Testis (tissue), 3 donors: ENCODE results near the gene ZRANB3. TPM values are rescaled to one million over a fixed set of nuclear protein-coding genes. Genes with fewer than 3 reads are reported as not detected.
"Not testable (repeated sequence)": the region's sequence is repeated elsewhere in the genome, so short reads cannot be mapped to it uniquely, and the experiment has no call there.

Source experiments
- DNase-seq: peaks from one replicate; pipeline ENCODE4 v3.0.0-alpha.2; 2019
- H3K27ac ChIP-seq, 2 donors: fragments of 200-600 bp; sonication (generic); one replicate each; pipeline ENCODE4 v1.5.1; 2019
- H3K27me3 ChIP-seq: fragments of 200-600 bp; sonication (generic); one replicate; pipeline ENCODE4 v1.5.1; 2019
- H3K36me3 ChIP-seq: fragments of 200-600 bp; sonication (generic); one replicate; pipeline ENCODE4 v1.5.1; 2017; ENCODE audit warnings: low read depth; ENCODE audit errors: missing control alignments
- H3K4me1 ChIP-seq: fragments of 200-600 bp; sonication (generic); one replicate; pipeline ENCODE4 v1.5.1; 2019
- H3K4me3 ChIP-seq, 2 donors: fragments of 200-600 bp; sonication (generic); one replicate each; pipeline ENCODE4 v1.5.1; 2017 to 2019
- H3K9me3 ChIP-seq: fragments of 200-600 bp; sonication (generic); one replicate; pipeline ENCODE4 v1.5.1; 2017
- CTCF ChIP-seq, 3 experiments: fragments of 450-650 bp in 2 of 3; fragments of 200-600 bp in 1 of 3; sonication (generic) in 1 of 3; IDR thresholded peaks; one replicate each; pipeline ENCODE4 v1.5.1; 2016 to 2019; ENCODE audit warnings: antibody characterized with exemption in 3 of 3, mild to moderate bottlenecking in 2 of 3, moderate library complexity in 1 of 3
- POLR2A ChIP-seq: fragments of 450-650 bp; IDR thresholded peaks from one replicate; pipeline ENCODE4 v1.6.1; 2017; ENCODE audit warnings: antibody characterized with exemption, mild to moderate bottlenecking, moderate library complexity
- WGBS, 2 donors: methylation state at CpG; one replicate each; pipeline ENCODE4 v1.1.5; 2018; 5-methylcytosine and 5-hydroxymethylcytosine counted together
- intact Hi-C: fragments of 100-400 bp; cut with DNase I; formaldehyde crosslinking; loops from one replicate; pipeline ENCODE4 v1.15.1; 2023; ENCODE audit warnings: low total_unique reads
- polyA plus RNA-seq: library from polyadenylated mRNA; stranded (reverse); fragments of 350-450 nt; fragmentation: Illumina TruSeq; extraction: RNeasy Lipid Tissue Mini Kit (QIAGEN cat#74804); gene quantifications from one replicate; pipeline ENCODE4 v1.2.3, GENCODE V29; 2014; ENCODE audit warnings: low read depth, low replicate concordance; ENCODE audit not compliant: insufficient read depth
- total RNA-seq, 2 donors: library from RNA; depleted of rRNA; stranded (reverse); fragments of >200 nt; gene quantifications; one replicate each; pipeline ENCODE4 v1.2.3, GENCODE V29; 2016

Gene ZRANB3
- total and polyA plus RNA-seq, 3 donors from 2014 or later: 8.6 to 28.8 (median 19.3) TPM

GRCh38 chr2:135454608-135455007 is 76.4 kb downstream of the ZRANB3 start:
- TF ChIP-seq POLR2A (no peak), CTCF (IDR thresholded peaks at IDR 0.05) (no peak)
- Histone ChIP-seq H3K9me3 (no peaks in the 10 kb centered on the region), H3K36me3 (no peaks in the 10 kb centered on the region), H3K4me1 (no peaks in the 10 kb centered on the region), H3K27me3 (no peaks in the 10 kb centered on the region), H3K27ac (no peak overlapping the region), H3K4me3 (no peak overlapping the region)
- intact Hi-C loops: no loop called here
- 91 to 100% methylated on average over 1 of the region's 1 CpG for WGBS, 2 donors
- DNase-seq: no peak

DNA sequence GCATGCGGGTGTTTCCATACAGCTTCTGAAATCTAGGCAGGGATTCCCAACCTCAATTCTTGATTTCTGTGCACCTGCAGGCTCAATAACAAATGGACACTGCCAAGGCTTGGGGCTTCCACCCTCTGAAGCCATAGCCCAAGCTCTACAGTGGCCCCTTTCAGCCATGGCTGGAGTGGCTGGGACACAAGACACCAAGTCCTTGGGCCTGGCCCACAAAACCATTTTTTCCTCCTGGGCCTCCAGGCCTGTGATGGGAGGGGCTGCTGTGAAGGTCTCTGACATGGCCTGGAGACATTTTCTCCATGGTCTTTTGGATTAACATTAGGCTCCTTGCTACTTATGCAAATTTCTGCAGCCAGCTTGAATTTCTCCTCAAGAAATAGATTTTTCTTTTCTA is 78.0 kb downstream of the ZRANB3 start:
- H3K36me3 ChIP-seq, H3K27ac ChIP-seq, H3K4me1 ChIP-seq, intact Hi-C loops, H3K9me3 ChIP-seq, DNase-seq, H3K4me3 ChIP-seq, H3K27me3 ChIP-seq: not testable (repeated sequence)
- 90 to 100% methylated on average over 1 of the region's 1 CpG for WGBS, 2 donors

DNA sequence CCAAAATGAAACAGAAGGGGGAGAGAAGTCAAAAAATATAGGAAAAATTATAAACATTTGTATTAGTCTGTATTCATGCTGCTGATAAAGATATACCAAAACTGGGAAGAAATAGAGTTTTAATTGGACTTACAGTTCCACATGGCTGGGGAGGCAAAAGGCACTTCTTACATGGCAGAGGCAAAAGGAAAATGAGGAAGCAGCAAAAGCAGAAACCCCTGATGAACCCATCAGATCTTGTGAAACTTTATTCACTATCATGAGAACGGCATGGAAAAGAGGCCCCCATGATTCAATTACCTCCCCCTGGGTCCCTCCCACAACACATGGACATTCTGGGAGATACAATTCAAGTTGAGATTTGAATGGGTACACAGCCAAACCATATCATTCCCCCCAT is 79.1 kb downstream of the ZRANB3 start:
- no peak overlapping the region for H3K27ac ChIP-seq
- WGBS, 2 donors: 86 to 89% methylated on average over 1 of the region's 1 CpG
- H3K9me3 ChIP-seq: no peaks in the 10 kb centered on the region
- H3K36me3 ChIP-seq: no peaks in the 10 kb centered on the region
- DNase-seq: no peak
- intact Hi-C loops: no loop called here
- no peak overlapping the region for H3K4me3 ChIP-seq
- no peaks in the 10 kb centered on the region for H3K4me1 ChIP-seq
- no peaks in the 10 kb centered on the region for H3K27me3 ChIP-seq
- no peak for TF ChIP-seq POLR2A
- no peak for TF ChIP-seq CTCF (IDR thresholded peaks at IDR 0.05)

GRCh38 chr2:135443013-135443412 is 88.0 kb downstream of the ZRANB3 start:
- H3K9me3 ChIP-seq, H3K4me3 ChIP-seq, H3K27ac ChIP-seq, H3K4me1 ChIP-seq, H3K27me3 ChIP-seq, intact Hi-C loops, DNase-seq, H3K36me3 ChIP-seq: not testable (repeated sequence)
- 89 to 93% methylated on average over 5 of the region's 5 CpGs for WGBS, 2 donors

DNA sequence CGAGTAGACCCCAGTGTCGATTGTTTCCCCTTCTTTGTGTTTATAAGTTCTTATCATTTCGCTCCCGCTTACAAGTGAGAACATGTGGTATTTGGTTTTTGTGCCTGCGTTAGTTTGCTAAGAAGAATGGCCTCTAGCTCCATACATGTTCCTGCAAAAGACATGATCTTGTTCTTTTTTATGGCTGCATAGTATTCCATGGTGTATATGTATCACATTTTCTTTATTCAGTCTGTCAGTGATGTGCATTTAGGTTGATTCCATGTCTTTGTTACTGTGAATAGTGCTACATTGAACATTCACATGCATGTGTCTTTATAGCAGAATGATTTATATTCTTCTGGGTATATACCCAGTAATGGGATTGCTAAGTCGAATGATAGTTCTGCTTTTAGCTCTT is 95.9 kb downstream of the ZRANB3 start:
- H3K27ac ChIP-seq, intact Hi-C loops, H3K27me3 ChIP-seq, H3K4me3 ChIP-seq, H3K9me3 ChIP-seq, H3K36me3 ChIP-seq, DNase-seq, H3K4me1 ChIP-seq: not testable (repeated sequence)
- 95 to 96% methylated on average over 6 of the region's 6 CpGs for WGBS, 2 donors

DNA sequence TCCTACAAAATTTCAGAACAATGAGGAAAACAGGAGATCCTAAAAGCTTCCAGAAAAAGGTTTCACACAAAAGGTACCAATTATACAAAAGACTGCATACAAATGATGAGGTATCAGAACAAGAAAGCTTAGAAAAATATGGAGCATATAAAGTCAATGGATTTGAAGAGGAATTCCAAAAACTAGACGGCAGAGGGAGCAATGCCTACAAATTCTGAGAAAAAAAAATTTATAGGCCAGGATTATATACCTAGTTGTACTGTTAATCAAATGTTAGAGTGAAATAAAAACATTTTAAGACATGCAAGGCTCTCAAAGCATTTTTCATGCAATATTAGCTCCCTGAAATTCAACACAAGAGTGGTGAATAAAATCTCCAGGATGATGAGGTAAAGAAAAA is 106.2 kb downstream of the ZRANB3 start:
- Histone ChIP-seq H3K9me3 (no peaks in the 10 kb centered on the region), H3K4me3 (no peak overlapping the region), H3K36me3 (no peaks in the 10 kb centered on the region), H3K27me3 (no peaks in the 10 kb centered on the region), H3K27ac (no peak overlapping the region), H3K4me1 (no peaks in the 10 kb centered on the region)
- no peak for DNase-seq
- 79 to 91% methylated on average over 1 of the region's 1 CpG for WGBS, 2 donors
- TF ChIP-seq POLR2A (no peak), CTCF (IDR thresholded peaks at IDR 0.05) (no peak)
- intact Hi-C loops: no loop called here
